GM18867 (cell line): ENCODE data around the gene SCRN2.
A peak's percentile ranks its signal among the peaks of the same experiment; 100 is the strongest.

Experiments used
- ATAC-seq: cut with Tn5 transposase; IDR thresholded peaks from one replicate; pipeline ENCODE4 v1.9.1; 2021; ENCODE audit warnings: mild to moderate bottlenecking, moderate library complexity; ENCODE audit not compliant: unreplicated experiment

SCRN2 gene

DNA sequence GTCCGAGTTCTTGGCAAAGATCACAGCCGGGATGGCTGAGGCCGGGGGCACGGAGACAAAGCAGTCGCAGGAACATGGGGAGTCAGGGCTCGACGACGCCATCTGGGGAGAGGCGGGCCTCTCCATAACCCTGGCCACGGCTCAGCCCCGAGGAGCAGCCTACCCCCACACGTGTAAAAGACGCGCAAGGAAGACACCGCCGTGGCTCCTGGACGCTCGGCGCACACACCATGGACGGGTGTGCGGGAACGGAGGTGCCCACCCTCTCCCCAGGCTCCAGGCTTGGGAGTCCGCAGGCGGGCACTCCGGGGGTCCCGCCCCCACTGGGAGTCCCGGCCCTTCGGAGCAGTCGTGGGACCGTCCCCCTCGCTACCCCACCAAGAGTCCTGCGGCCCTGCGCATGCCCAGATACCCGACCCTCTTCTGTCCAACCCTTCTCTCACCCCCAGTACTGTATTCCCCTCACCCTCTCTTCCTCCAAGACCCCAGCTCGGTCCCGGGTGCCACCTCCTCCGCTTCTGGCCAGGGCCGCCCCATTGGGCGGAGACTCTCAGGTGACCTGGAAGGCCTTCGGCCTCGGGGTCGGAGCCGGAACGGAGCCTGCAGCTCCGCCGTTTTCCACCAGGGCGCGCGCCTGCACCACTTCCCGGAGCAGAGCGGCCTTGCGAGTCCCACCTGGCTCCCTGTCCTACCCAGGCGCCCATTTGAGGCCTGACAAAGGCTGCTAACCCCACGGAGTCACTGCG is at the start of gene SCRN2:
Gene SCRN2, minus strand, starts transcription at position 532 of the 746 bp plus-strand sequence. Its CDS starts 430 bp downstream, at position 102.
- peak; percentile 77 for ATAC-seq

DNA sequence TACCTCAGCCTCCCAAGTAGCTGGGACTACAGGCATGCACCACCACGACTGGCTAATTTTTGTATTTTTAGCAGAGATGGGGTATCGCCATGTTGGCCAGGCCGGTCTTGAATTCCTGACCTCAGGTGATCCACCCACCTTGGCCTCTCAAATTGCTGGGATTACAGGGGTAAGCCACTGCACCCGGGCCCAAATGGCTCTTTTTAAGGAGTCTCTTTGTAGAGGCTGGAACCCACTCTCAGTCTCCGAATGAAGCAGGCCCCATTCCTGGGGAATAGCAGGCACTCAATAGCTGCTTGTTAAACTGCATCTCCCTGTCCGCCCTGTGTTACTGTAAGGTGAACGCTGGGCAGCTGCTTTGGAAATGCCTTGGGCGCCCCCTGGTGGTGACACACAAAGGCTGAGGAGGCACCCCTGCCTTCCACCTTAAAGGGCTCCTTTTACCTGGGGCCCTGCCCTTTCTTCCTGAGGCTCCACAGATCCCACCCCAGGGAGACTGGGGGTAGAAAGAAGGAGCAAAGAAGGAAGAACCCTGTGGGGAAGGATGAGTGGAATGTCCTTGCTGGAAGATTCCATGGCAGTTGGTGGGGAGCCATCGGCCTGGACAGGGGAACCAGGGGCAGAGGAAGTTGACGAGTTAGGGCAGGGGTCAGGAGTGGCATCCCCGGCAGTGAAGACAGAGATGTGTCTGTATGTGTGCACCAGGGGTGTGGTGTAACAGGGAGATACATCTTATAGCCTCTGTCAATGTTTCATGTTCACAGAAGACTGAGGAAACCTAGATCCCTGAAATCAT is 48.9 kb upstream of the SCRN2 start:
- peak; percentile 67 for ATAC-seq

GRCh38 chr17:47888293-47888692 is 47.2 kb upstream of the SCRN2 start:
- no peak for ATAC-seq

GRCh38 chr17:47884905-47885730 is 44.0 kb upstream of the SCRN2 start:
- ATAC-seq: no peak

DNA sequence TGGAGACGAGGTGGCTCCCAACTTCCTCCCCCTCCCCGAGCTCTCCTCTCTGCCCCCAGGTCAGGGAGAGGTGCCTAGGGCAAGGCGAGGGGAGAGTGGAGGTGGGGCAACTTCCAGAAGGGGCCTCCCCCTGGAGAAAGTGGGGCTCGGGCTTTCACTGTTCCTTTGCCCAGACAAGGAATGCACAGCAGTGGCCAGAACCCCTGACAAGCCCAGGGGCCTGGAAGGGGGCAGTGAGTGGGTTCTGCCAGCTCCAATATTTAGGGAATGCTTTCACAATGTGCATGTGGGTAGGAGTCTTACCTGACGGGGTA is 43.3 kb upstream of the SCRN2 start:
- no peak for ATAC-seq

DNA sequence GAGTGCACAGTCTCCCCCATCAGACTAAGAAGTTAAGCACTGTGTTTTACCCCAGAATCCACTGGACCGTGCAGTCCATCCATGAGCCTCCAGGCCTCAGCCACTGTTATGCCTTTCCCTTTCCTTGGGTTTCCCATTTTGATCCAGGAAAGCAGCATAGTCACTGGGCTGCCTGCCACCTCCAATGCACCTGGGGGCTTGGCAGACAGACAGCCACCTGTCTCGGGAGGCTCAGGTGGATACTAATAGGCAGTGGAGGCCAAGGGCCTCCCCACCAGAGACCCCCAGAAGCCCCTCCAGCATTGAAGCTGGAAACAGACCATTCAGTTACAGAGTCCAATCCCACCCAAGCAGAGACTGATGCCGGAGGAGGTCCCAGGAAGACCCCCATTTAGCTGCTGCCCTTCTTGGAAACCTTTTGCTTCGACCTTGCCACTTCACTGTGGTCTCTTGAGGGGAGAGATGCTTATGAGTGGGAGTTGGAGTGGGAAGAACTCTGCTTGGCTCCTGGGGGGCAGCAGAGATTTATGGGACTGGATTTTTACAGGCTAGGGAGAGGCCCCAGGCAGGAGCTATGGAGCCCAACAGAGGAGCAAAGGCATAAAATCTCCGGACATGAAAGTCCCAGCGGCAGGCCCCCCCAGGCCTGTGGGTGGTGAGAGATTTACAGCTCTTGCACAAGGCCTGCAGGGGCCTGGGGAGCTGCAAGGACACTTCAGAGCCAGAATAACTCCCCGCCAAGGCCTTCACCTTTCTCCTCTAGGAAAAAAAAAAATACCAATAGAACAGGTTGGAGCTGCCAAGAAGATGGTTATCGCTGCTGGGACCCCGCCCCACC is 42.7 kb upstream of the SCRN2 start:
- ATAC-seq: no peak

- ATAC-seq: no peak
These were observed 41.9 kb upstream of the SCRN2 start for GRCh38 chr17:47882695-47883588.

DNA sequence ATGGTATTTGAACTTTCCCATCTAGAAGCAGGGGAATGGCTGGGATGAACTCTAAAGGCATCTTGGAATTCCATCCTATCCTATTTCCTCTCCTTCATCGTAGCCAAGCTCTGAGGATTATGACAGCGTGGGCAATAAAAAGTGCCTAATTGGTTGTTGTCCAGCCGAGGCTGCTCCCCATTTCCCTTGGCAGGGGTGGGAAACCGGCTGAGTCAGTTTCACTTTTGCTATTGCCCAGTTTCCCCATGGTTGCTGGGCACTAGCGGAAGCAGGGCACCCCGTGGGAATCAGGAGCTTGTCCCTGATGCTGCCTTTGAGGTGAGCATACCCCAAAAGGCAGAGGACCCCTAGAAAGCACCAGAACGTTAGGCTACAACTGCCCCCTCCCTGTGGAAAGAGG is 41.2 kb upstream of the SCRN2 start:
- no peak for ATAC-seq

DNA sequence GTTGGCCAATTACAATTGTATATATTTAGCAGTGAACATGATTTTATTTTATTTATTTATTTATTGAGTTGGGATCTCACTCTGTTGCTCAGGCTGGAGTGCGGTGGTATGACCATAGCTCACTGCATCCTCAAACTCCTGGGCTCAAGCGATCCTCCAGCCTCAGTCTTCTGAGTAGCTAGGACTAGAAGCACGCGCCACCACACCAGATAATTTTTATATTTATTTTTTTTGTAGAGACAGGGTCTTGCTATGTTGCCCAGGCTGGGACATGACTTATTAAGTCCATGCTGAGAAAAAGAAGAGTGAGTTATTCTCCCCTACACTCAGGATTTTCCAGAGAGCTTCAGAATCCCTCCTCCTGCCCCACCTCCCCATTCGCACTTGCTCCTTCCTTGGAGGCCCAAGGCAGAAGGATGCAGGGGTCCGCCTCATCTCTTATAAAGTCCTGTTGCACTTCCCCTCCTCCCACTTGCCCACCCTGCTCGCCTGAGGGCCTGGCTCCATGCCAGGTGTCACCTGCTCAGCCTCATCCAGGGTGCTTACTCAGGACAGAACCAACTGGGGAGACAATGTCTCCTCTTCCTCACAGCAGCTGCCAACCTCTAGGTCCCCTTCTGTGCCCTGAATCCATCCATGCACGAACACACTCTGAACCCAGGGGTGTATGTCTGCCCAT is 38.8 kb upstream of the SCRN2 start:
- no peak for ATAC-seq

GRCh38 chr17:47879028-47879585 is 38.0 kb upstream of the SCRN2 start:
- ATAC-seq: no peak

GRCh38 chr17:47878203-47879027 is 37.3 kb upstream of the SCRN2 start:
- no peak for ATAC-seq

GRCh38 chr17:47877368-47878034 is 36.4 kb upstream of the SCRN2 start:
- ATAC-seq: no peak

DNA sequence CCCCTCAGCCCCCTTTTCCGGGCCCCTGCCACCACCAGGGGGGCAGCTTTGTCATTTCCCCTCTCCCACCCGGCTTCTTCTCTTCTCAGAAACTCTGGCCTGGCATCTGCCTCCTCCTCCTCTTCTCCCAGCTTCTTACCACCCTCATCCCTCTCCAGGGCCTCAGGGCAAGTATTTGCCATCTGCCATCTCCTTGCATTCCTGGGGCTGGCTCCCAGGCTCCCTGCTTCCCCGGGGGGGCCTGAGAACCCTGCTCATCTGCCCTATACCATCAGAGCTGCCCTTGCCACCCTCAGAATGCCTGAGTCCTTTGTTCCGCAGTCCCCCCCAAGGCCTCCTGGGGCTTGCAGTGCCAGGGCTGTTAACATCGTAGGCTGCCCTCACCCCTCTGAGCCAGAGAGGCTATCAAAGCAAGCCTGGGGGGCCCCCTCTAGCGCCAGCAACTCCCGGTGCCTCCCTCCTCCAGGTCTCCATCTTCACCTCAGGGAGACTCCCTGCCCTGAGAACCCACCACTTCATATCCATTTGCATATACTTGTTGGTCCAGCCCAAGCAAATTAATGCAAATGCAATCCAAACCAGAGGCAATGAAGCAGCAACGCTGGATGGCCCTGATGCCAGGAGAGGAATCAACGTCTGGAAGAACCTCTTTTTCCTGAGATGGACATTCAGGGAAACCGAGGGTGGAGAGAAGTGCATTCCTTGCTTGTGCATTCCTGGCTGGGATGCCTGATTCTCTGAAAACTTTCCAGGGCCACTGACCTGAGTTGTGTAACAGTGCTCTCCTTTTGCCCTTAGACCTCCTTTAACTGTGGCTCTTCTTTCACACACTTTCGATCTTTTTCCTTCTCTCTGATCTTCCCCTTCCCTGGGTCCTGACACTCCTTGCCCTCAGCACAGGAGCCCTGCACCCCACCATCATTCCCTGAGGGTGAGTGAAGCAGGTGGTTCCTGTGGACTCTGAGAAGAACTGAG is 34.2 kb upstream of the SCRN2 start:
- ATAC-seq: no peak

GRCh38 chr17:47873200-47874090 is 32.4 kb upstream of the SCRN2 start:
- no peak for ATAC-seq

GRCh38 chr17:47872651-47873161 is 31.6 kb upstream of the SCRN2 start:
- ATAC-seq: no peak
